Measurements from ENCODE around the gene CEP41.

The CEP41 gene

DNA sequence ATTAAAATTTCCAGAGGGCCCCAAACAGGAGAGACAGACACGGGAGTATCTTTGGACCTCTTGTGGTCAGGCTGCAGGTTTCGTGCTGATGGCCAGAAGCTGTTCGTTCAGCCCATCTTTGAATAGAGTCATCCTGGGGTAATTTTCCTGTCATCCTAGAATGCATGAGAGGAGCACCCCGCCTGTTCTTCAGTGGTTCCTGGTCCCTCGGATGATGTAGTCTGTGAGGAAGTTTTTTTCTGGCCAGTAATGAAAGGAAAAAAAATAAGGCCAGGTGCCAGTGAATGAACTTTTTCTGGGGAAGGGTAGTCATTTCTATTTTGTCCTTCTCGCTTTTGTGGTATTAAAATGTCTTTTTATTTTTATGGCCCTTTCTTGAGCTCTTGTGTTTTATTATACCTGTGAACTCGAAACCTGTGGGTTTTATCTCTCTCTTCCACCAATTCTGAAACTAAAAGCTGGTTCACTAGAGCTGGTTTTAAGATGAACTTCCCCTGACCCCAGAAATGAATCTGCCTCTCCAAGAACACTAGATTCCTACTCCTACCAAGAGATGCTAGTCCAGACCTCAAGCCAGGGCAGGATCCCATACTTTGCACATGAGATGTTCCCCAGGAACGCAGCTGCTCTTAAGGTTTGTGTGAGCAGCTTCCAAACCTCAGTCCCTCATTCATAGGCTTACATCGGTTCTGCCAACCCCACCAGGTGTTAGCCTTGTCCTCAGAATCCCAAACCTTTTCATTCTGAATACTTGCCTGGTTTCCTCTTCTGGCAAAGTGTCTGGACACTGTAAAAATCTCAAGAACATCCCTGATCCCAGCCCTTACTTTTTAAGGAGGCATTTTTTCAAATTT is 35.7 kb upstream of the CEP41 start:
- no peak for DNase-seq (ENCODE audit: low read depth)
- TF ChIP-seq, protein P1, sequence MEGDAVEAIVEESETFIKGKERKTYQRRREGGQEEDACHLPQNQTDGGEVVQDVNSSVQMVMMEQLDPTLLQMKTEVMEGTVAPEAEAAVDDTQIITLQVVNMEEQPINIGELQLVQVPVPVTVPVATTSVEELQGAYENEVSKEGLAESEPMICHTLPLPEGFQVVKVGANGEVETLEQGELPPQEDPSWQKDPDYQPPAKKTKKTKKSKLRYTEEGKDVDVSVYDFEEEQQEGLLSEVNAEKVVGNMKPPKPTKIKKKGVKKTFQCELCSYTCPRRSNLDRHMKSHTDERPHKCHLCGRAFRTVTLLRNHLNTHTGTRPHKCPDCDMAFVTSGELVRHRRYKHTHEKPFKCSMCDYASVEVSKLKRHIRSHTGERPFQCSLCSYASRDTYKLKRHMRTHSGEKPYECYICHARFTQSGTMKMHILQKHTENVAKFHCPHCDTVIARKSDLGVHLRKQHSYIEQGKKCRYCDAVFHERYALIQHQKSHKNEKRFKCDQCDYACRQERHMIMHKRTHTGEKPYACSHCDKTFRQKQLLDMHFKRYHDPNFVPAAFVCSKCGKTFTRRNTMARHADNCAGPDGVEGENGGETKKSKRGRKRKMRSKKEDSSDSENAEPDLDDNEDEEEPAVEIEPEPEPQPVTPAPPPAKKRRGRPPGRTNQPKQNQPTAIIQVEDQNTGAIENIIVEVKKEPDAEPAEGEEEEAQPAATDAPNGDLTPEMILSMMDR (IDR thresholded peaks at IDR 0.05; ENCODE audit: low read length, missing control alignments): no peak
- H3K4me3 ChIP-seq (replicated peaks; ENCODE audit: low read depth, low read length): no peak overlapping the region

DNA sequence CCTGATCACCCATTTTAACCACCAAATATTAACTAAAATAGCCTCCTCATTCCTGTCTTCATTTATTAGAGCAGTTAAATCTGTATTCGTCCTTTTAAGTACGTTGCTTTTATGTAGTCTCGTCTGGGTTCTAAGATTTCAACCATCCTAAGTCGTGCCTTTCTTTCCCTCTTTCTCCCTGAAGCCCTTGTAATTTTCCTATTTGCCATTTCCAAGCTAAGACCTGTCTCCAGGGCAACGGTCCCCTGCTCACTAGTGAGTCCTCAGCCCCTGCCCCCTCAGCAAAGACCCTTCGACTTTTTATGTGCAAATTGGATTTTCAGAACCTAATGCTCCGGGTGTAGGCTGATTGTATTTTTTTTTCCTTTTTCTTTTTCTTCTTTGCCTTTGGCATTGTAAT is 35.0 kb upstream of the CEP41 start:
- DNase-seq (ENCODE audit: low read depth): no peak
- H3K4me3 ChIP-seq (replicated peaks; ENCODE audit: low read depth, low read length): no peak overlapping the region
- TF ChIP-seq, protein P1 (IDR thresholded peaks at IDR 0.05; ENCODE audit: low read length, missing control alignments): no peak

DNA sequence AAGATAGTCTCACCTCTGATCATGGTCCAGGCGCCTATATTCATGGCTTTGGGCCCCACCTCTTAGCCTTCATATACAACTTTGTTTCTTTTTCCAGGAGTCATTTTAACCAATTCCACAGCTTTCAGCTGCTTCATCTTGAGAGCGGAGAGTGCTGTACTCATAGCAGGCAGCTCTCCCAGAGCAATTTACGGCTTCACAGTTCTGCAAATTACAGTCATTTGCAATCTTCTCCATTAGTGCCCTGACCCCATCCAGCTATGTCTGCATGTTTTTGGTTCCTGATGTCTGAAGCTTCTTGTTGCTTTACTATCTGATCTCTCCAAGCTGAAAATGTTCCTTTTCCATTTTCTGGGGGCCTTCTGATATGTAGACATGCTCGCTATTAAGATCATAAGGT is 33.1 kb upstream of the CEP41 start:
- DNase-seq (ENCODE audit: low read depth): no peak
- TF ChIP-seq, protein P1 (IDR thresholded peaks at IDR 0.05; ENCODE audit: low read length, missing control alignments): no peak
- no peak overlapping the region for H3K4me3 ChIP-seq (replicated peaks; ENCODE audit: low read depth, low read length)

DNA sequence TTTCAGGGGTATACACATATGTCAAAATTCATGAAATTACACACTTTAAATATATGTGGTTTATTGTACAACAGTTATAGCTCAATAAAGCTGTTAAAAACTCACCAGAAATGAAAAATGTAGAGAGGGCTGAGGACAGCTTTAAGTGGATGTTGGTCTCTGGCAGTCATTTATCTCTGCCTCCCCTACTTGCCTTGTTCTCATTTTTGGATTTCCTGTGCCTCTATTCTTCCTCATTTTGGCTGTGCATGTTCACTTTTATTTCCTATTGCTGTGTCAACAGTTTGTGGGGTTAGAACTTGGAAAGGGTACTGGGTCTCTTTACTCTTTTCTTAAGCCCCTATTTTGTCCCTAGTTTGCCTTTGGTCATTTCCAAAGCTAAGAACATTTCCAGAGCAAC is 32.5 kb upstream of the CEP41 start:
- H3K4me3 ChIP-seq (replicated peaks; ENCODE audit: low read depth, low read length): no peak overlapping the region
- no peak for DNase-seq (ENCODE audit: low read depth)
- TF ChIP-seq, protein P1 (IDR thresholded peaks at IDR 0.05; ENCODE audit: low read length, missing control alignments): no peak

DNA sequence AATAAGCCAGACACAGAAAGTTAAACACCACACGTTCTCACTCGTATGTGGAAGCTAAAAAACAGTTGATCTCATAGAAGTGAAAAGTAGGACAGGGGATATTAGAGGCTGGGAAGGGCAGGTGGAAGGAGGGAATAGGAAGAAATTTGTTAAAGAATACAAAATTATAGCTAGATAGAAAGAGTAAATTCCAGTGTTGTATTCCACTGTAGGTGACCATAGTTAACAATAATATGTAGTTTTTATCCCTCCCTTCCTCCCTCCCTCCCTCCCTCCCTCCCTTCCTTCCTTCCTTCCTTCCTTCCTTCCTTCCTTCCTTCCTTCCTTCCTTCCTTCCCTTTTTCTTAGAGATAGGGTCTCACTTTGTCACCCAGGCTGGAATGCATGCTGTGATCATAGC is 31.2 kb upstream of the CEP41 start:
- TF ChIP-seq, protein P1 (IDR thresholded peaks at IDR 0.05; ENCODE audit: low read length, missing control alignments): no peak
- H3K4me3 ChIP-seq (replicated peaks; ENCODE audit: low read depth, low read length): no peak overlapping the region
- no peak for DNase-seq (ENCODE audit: low read depth)

DNA sequence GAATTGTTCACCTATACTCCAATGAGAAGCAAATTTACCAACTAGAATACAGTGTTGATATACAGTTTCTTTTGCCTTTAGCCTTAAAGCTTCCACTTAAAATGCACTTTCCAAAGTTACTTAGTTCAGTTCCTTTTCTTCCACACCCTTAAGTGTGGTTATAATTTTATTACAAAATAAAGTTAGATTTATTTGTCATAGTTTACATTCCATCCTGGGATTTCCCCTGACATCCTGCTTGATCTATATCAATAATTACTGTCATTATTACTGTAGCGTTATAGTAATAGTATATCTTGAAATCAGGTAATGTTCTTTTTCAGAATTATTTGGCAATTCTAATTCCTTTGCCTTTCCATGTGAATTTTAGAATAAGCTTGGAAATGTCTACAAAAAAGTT is 27.8 kb upstream of the CEP41 start:
- H3K4me3 ChIP-seq (replicated peaks; ENCODE audit: low read depth, low read length): no peak overlapping the region
- DNase-seq (ENCODE audit: low read depth): no peak
- TF ChIP-seq, protein P1 (IDR thresholded peaks at IDR 0.05; ENCODE audit: low read length, missing control alignments): no peak

Measured in fibroblast of pulmonary artery (primary cell).